DOHH2 (cell line): ENCODE data around the gene SPPL2A.

Experiments
- H3F3A ChIP-seq: fragments of 200-600 bp; sonication (generic), shearing (Covaris generic); 2 replicates; pipeline ENCODE4 v1.6.0; 2016; ENCODE audit warnings: antibody characterized with exemption, mild to moderate bottlenecking; ENCODE audit not compliant: control insufficient read depth, insufficient read depth
- H3K27ac ChIP-seq: fragments of 200-600 bp; sonication (generic); 2 replicates; pipeline ENCODE4 v1.5.1; 2014; ENCODE audit warnings: low read depth, mild to moderate bottlenecking, low read length, moderate library complexity
- H3K27me3 ChIP-seq: fragments of 200-600 bp; sonication (generic); 2 replicates; pipeline ENCODE4 v1.6.1; 2014; ENCODE audit warnings: mild to moderate bottlenecking, low read length, mixed read lengths; ENCODE audit not compliant: control insufficient read depth
- H3K36me3 ChIP-seq: fragments of 200-600 bp; sonication (generic); 2 replicates; pipeline ENCODE4 v1.6.1; 2014; ENCODE audit warnings: mild to moderate bottlenecking, low read length, moderate library complexity, mixed read lengths; ENCODE audit not compliant: control insufficient read depth
- H3K4me1 ChIP-seq: fragments of 200-600 bp; sonication (generic); 2 replicates; pipeline ENCODE4 v1.6.1; 2014; ENCODE audit warnings: mild to moderate bottlenecking, low read length, mixed read lengths; ENCODE audit not compliant: control insufficient read depth
- H3K4me2 ChIP-seq: fragments of 200-600 bp; sonication (generic); 2 replicates; pipeline ENCODE4 v1.6.0; 2014; ENCODE audit warnings: mild to moderate bottlenecking, low read length, moderate library complexity
- H3K4me3 ChIP-seq: fragments of 200-600 bp; sonication (generic); 2 replicates; pipeline ENCODE4 v1.5.1; 2014; ENCODE audit warnings: mild to moderate bottlenecking, low read length, mixed read lengths
- H3K79me2 ChIP-seq: fragments of 200-600 bp; sonication (generic); 2 replicates; pipeline ENCODE4 v1.6.1; 2014; ENCODE audit warnings: mild to moderate bottlenecking, low read length, mixed read lengths; ENCODE audit not compliant: control insufficient read depth
- H3K9me2 ChIP-seq: fragments of 200-600 bp; sonication (generic); replicated peaks from 2 replicates; pipeline ENCODE4 v1.6.1; 2014; ENCODE audit warnings: mild to moderate bottlenecking, low read length, mixed read lengths; ENCODE audit not compliant: control insufficient read depth
- H3K9me3 ChIP-seq: fragments of 200-600 bp; sonication (generic); 2 replicates; pipeline ENCODE4 v1.6.1; 2014; ENCODE audit warnings: antibody characterized with exemption, low read length, mixed read lengths; ENCODE audit not compliant: control insufficient read depth, insufficient read depth
- H4K20me1 ChIP-seq: fragments of 200-600 bp; sonication (generic); 2 replicates; pipeline ENCODE4 v1.6.0; 2014; ENCODE audit warnings: low read depth, mild to moderate bottlenecking, antibody characterized with exemption, low read length, moderate library complexity; ENCODE audit not compliant: control insufficient read depth, insufficient read depth
- EZH2phosphoT487 ChIP-seq: fragments of 200-600 bp; sonication (generic); IDR thresholded peaks from 2 replicates; pipeline ENCODE4 v1.6.1; 2017; ENCODE audit warnings: borderline replicate concordance, mild to moderate bottlenecking, antibody characterized with exemption, low read length, moderate library complexity, mixed read lengths
- TF ChIP-seq, protein P1 (sequence below): fragments of 200-600 bp; sonication (generic); IDR thresholded peaks from one replicate; pipeline ENCODE4 v1.5.1; 2014; ENCODE audit warnings: antibody characterized with exemption, mild to moderate bottlenecking, low read depth, low read length; ENCODE audit not compliant: poor library complexity, severe bottlenecking

SPPL2A gene

DNA sequence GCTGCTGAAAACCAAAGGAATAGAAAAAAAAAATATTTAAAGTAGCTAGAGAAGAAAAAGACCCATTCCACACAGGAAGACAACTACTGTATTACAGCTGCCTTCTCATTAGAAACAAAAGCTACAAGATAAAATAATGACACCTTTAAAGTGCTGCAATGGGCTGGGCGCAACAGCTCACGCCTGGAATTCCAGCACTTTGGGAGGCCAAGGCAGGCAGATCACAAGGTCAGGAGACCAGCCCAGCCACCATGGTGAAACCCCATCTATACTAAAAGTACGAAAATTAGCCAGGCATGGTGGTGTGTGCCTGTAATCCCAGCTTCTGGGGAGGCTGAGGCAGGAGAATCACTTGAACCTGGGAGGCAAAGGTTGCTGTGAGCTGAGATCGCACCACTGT is 110.0 kb downstream of the SPPL2A start:
- no peaks in the 10 kb centered on the region for H3K27me3 ChIP-seq
- H3K4me1 ChIP-seq = no peaks in the 10 kb centered on the region
- TF ChIP-seq EZH2phosphoT487 = no peak
- TF ChIP-seq, protein P1, sequence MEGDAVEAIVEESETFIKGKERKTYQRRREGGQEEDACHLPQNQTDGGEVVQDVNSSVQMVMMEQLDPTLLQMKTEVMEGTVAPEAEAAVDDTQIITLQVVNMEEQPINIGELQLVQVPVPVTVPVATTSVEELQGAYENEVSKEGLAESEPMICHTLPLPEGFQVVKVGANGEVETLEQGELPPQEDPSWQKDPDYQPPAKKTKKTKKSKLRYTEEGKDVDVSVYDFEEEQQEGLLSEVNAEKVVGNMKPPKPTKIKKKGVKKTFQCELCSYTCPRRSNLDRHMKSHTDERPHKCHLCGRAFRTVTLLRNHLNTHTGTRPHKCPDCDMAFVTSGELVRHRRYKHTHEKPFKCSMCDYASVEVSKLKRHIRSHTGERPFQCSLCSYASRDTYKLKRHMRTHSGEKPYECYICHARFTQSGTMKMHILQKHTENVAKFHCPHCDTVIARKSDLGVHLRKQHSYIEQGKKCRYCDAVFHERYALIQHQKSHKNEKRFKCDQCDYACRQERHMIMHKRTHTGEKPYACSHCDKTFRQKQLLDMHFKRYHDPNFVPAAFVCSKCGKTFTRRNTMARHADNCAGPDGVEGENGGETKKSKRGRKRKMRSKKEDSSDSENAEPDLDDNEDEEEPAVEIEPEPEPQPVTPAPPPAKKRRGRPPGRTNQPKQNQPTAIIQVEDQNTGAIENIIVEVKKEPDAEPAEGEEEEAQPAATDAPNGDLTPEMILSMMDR = no peak
- no peaks in the 10 kb centered on the region for H4K20me1 ChIP-seq
- H3K4me3 ChIP-seq = no peak overlapping the region
- no peak overlapping the region for H3K27ac ChIP-seq
- H3K9me2 ChIP-seq = no peaks in the 10 kb centered on the region
- H3K79me2 ChIP-seq = peaks cover 31% of the 10 kb centered on the region
- H3K36me3 ChIP-seq = peaks cover 72% of the 10 kb centered on the region
- H3K9me3 ChIP-seq = no peaks in the 10 kb centered on the region
- H3K4me2 ChIP-seq = no peak overlapping the region
- 0 out of 2 replicates have a peak, but pooled peaks cover 3% of the 10 kb centered on the region for H3F3A ChIP-seq

DNA sequence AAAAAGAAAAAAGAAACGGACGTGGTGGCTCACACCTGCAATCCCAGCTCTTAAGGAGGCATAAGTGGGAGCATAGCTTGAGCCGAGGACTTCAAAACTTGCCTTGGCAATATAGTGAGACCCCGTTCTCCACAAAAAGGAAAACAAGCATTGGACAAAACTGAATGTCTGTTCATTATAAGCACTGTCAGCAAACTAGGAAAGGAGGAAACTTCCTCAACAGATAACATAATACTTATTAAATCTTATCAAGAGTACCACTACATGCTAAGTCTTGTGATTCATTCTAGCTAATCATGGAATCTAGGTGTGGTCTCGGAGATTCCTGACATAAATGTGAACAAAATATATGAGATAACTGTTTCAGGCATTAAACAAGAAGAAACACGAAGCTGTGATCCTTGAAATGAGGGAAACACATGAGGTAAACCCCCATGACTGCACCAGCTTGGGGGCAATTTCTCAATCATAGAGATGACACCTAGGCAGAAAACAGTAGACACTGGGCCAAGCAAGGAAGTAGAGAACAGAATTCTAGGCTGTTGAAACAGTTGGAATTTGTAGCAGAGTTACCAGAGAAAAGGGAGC is 112.3 kb downstream of the SPPL2A start:
- H3K4me2 ChIP-seq = no peak overlapping the region
- H3K36me3 ChIP-seq = peaks cover 74% of the 10 kb centered on the region
- H3K4me3 ChIP-seq = no peak overlapping the region
- H3K9me2 ChIP-seq = no peaks in the 10 kb centered on the region
- peaks cover 35% of the 10 kb centered on the region for H3K79me2 ChIP-seq
- H3K9me3 ChIP-seq = no peaks in the 10 kb centered on the region
- no peaks in the 10 kb centered on the region for H3K4me1 ChIP-seq
- no peaks in the 10 kb centered on the region for H3K27me3 ChIP-seq
- 0 out of 2 replicates have a peak, but pooled peaks cover 3% of the 10 kb centered on the region for H3F3A ChIP-seq
- H3K27ac ChIP-seq = no peak overlapping the region
- no peaks in the 10 kb centered on the region for H4K20me1 ChIP-seq
- TF ChIP-seq, protein P1 = no peak
- TF ChIP-seq EZH2phosphoT487 = no peak

DNA sequence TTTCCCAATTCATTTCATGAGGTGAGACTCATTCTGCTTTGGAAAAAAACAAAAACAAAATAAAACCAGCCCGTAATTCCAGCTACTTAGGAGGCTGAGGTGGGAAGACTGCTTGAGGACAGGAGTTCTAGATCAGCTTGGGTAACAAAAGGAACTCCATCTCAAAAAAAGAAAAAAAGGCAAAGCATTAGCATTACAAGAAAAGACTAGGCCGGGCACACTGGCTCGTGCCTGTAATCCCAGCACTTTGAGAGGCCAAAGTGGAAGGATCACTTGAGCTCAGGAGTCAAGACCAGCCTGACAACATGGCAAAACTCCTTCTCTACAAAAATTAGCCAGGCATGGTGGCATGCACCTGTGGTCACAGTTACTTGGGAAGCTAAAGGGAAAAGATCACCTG is 112.8 kb downstream of the SPPL2A start:
- Histone ChIP-seq H3K9me2 (no peaks in the 10 kb centered on the region), H3K27ac (no peak overlapping the region), H3F3A (0 out of 2 replicates have a peak, but pooled peaks cover 3% of the 10 kb centered on the region), H3K9me3 (no peaks in the 10 kb centered on the region), H4K20me1 (no peaks in the 10 kb centered on the region), H3K4me3 (no peak overlapping the region), H3K79me2 (peaks cover 35% of the 10 kb centered on the region), H3K27me3 (no peaks in the 10 kb centered on the region), H3K4me2 (no peak overlapping the region), H3K36me3 (peaks cover 76% of the 10 kb centered on the region), H3K4me1 (no peaks in the 10 kb centered on the region)
- TF ChIP-seq, protein P1 = no peak
- TF ChIP-seq EZH2phosphoT487 = no peak
